CD14-positive monocyte (primary cell): Measurements from ENCODE around the gene TFPT. TPM values are rescaled to one million over a fixed set of nuclear protein-coding genes. Genes with fewer than 3 reads are reported as not detected.

Experiments
- DNase-seq, 3 donors: peaks; one replicate each; pipeline ENCODE4 v3.0.0-alpha.2; 2011 to 2022
- H2AFZ ChIP-seq: 2 replicates; pipeline ENCODE4 v1.6.0; 2012; ENCODE audit warnings: mild to moderate bottlenecking, low read depth, low read length, inconsistent platforms; ENCODE audit not compliant: insufficient read depth, poor library complexity, severe bottlenecking
- H3K27ac ChIP-seq, 2 donors: 1 replicate in 1 of 2; 2 replicates in 1 of 2; pipeline ENCODE4 v1.5.1; 2012 to 2013; ENCODE audit warnings: low read length in 2 of 2, control low read depth in 1 of 2, inconsistent platforms in 1 of 2, low read depth in 1 of 2, mild to moderate bottlenecking in 1 of 2
- H3K27me3 ChIP-seq, 2 donors: one replicate each; pipeline versions ENCODE4 v1.6.0 to v1.6.1; 2011 to 2013; ENCODE audit warnings: low read length in 2 of 2; ENCODE audit not compliant: control insufficient read depth in 2 of 2, insufficient read depth in 2 of 2
- H3K36me3 ChIP-seq, 2 donors: replicated peaks in 1 of 2; 1 replicate in 1 of 2; 2 replicates in 1 of 2; pipeline versions ENCODE4 v1.5.1 to v1.6.1; 2012 to 2013; ENCODE audit warnings: low read length in 2 of 2, control low read depth in 1 of 2, inconsistent platforms in 1 of 2, mild to moderate bottlenecking in 1 of 2; ENCODE audit not compliant: insufficient read depth in 2 of 2, control insufficient read depth in 1 of 2
- H3K4me1 ChIP-seq, 2 donors: 1 replicate in 1 of 2; 2 replicates in 1 of 2; pipeline versions ENCODE4 v1.5.1 to v1.6.1; 2012 to 2013; ENCODE audit warnings: low read length in 2 of 2, control low read depth in 1 of 2, inconsistent platforms in 1 of 2, mild to moderate bottlenecking in 1 of 2, moderate library complexity in 1 of 2; ENCODE audit not compliant: insufficient read depth in 2 of 2, control insufficient read depth in 1 of 2
- H3K4me2 ChIP-seq: replicated peaks from 2 replicates; pipeline ENCODE3; 2012; ENCODE audit warnings: low read length, moderate library complexity, mild to moderate bottlenecking; ENCODE audit not compliant: poor library complexity, severe bottlenecking; ENCODE audit errors: extremely low read depth
- H3K4me3 ChIP-seq, 3 experiments: fragments of 200-600 bp in 1 of 3; sonication (generic) in 1 of 3; replicated peaks in 1 of 3; 1 replicate in 2 of 3; 2 replicates in 1 of 3; pipeline ENCODE4 v1.5.1; 2011 to 2013; ENCODE audit warnings: low read length in 3 of 3, mild to moderate bottlenecking in 3 of 3, control low read depth in 2 of 3, low read depth in 2 of 3, inconsistent platforms in 1 of 3, moderate library complexity in 1 of 3
- H3K79me2 ChIP-seq: 2 replicates; pipeline ENCODE4 v1.6.0; 2012; ENCODE audit warnings: mild to moderate bottlenecking, control low read depth, inconsistent platforms, low read length, moderate library complexity; ENCODE audit not compliant: insufficient read depth
- H3K9ac ChIP-seq: 2 replicates; pipeline ENCODE4 v1.6.0; 2017; ENCODE audit warnings: low read length, mild to moderate bottlenecking; ENCODE audit not compliant: insufficient read depth, poor library complexity, severe bottlenecking
- H3K9me3 ChIP-seq, 2 donors: replicated peaks in 1 of 2; 1 replicate in 1 of 2; 2 replicates in 1 of 2; pipeline versions ENCODE4 v1.5.1 to v1.6.1; 2012 to 2013; ENCODE audit warnings: low read length in 2 of 2, control low read depth in 1 of 2; ENCODE audit not compliant: control insufficient read depth in 1 of 2, insufficient read depth in 1 of 2
- H4K20me1 ChIP-seq: 2 replicates; pipeline ENCODE4 v1.6.0; 2012; ENCODE audit warnings: mild to moderate bottlenecking, low read length, control low read depth, moderate library complexity; ENCODE audit not compliant: insufficient read depth
- H3K27ac Mint-ChIP-seq, 7 donors: one replicate each; pipeline ENCODE4 v1.8.0; 2020; ENCODE audit warnings: mild to moderate bottlenecking in 7 of 7, mixed read lengths in 7 of 7, moderate library complexity in 6 of 7, inconsistent platforms in 2 of 7
- H3K27me3 Mint-ChIP-seq, 3 donors: one replicate each; pipeline ENCODE4 v1.8.0; 2021 to 2022; ENCODE audit warnings: low read depth in 3 of 3, mild to moderate bottlenecking in 3 of 3, mixed read lengths in 3 of 3, moderate library complexity in 3 of 3, inconsistent platforms in 1 of 3
- H3K36me3 Mint-ChIP-seq, 2 donors: one replicate each; pipeline ENCODE4 v1.8.0; 2020; ENCODE audit warnings: mixed read lengths in 2 of 2, inconsistent platforms in 1 of 2, mild to moderate bottlenecking in 1 of 2
- H3K4me1 Mint-ChIP-seq: one replicate; pipeline ENCODE4 v1.8.0; 2020; ENCODE audit warnings: mild to moderate bottlenecking, mixed read lengths
- H3K4me3 Mint-ChIP-seq, 2 donors: one replicate each; pipeline ENCODE4 v1.8.0; 2020; ENCODE audit warnings: mild to moderate bottlenecking in 2 of 2, mixed read lengths in 2 of 2, moderate library complexity in 1 of 2
- H3K9me3 Mint-ChIP-seq, 7 donors: one replicate each; pipeline ENCODE4 v1.8.0; 2020 to 2022; ENCODE audit warnings: mixed read lengths in 7 of 7, mild to moderate bottlenecking in 6 of 7, moderate library complexity in 6 of 7, inconsistent platforms in 2 of 7
- WGBS: methylation state at CpG from one replicate; pipeline ENCODE4 v1.1.5; 2013; ENCODE audit warnings: missing lambda C conversion rate; ENCODE audit not compliant: insufficient coverage; 5-methylcytosine and 5-hydroxymethylcytosine counted together
- intact Hi-C, 2 donors: fragments of 100-400 bp; cut with micrococcal nuclease; formaldehyde crosslinking; loops; one replicate each; pipeline versions ENCODE4 v1.15.0 to v1.15.1; 2023
- polyA plus RNA-seq, 3 donors: library from polyadenylated mRNA; depleted of rRNA in 1 of 3; unstranded in 2 of 3; stranded (reverse) in 1 of 3; fragments of 300-500 nt in 2 of 3; fragments of >200 nt in 1 of 3; fragmentation: Illumina TruSeq in 2 of 3; gene quantifications; 1 replicate in 2 of 3; 2 replicates in 1 of 3; pipeline ENCODE4 v1.2.3, GENCODE V29; 2012 to 2021
- TF ChIP-seq, protein P1 (sequence below): fragments of 200-600 bp; IDR thresholded peaks from one replicate; pipeline ENCODE4 v1.8.0; 2022; ENCODE audit warnings: antibody characterized with exemption, mild to moderate bottlenecking

TFPT gene
- polyA plus RNA-seq, 3 donors = 7.0 to 11.5 (median 9.5) TPM

DNA sequence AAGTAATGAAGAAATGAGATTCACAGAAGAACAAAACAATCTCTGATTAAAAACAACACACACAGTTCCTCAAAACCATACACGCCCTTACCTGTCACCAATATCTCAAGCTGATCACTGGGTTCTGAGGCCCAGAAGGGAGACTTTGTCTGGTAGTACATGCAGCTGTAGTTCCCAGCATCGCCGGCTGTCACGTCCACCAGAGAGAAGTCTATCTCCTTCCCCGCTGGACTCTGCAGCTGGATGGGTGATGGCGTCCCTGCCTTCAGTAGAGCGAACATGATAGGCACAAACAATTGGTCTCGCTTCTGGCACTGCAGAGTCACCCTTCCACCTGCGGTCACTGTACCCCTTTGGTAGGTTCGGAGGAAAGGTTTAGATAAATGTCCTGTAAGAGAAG is 41.6 kb downstream of the TFPT start:
- Histone ChIP-seq H3K4me1 (peaks cover 18 to 25% of the 10 kb centered on the region in 2 donors), H3K9ac (no peak overlapping the region), H3K27ac (no peak overlapping the region), H3K4me2 (no peak overlapping the region), H3K36me3 (no peaks in the 10 kb centered on the region), H2AFZ (no peak overlapping the region), H3K4me3 (no peak overlapping the region), H3K79me2 (no peaks in the 10 kb centered on the region), H3K9me3 (peaks cover 0 to 8% of the 10 kb centered on the region in 2 donors), H4K20me1 (no peaks in the 10 kb centered on the region), H3K27me3 (no peaks in the 10 kb centered on the region)
- 89% methylated on average over 8 of the region's 10 CpGs for WGBS
- DNase-seq = no peak
- peaks cover 0 to 7% of the 10 kb centered on the region in 2 donors for H3K36me3 Mint-ChIP-seq
- peaks cover 18% of the 10 kb centered on the region for H3K4me1 Mint-ChIP-seq
- H3K27me3 Mint-ChIP-seq = no peaks in the 10 kb centered on the region
- TF ChIP-seq, protein P1, sequence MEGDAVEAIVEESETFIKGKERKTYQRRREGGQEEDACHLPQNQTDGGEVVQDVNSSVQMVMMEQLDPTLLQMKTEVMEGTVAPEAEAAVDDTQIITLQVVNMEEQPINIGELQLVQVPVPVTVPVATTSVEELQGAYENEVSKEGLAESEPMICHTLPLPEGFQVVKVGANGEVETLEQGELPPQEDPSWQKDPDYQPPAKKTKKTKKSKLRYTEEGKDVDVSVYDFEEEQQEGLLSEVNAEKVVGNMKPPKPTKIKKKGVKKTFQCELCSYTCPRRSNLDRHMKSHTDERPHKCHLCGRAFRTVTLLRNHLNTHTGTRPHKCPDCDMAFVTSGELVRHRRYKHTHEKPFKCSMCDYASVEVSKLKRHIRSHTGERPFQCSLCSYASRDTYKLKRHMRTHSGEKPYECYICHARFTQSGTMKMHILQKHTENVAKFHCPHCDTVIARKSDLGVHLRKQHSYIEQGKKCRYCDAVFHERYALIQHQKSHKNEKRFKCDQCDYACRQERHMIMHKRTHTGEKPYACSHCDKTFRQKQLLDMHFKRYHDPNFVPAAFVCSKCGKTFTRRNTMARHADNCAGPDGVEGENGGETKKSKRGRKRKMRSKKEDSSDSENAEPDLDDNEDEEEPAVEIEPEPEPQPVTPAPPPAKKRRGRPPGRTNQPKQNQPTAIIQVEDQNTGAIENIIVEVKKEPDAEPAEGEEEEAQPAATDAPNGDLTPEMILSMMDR = no peak
- peaks cover 0 to 9% (median 7%) of the 10 kb centered on the region in 7 donors for H3K9me3 Mint-ChIP-seq
- no peak overlapping the region for H3K4me3 Mint-ChIP-seq
- H3K27ac Mint-ChIP-seq = peak overlapping the region in 1 of 7 donors; percentile 61
- intact Hi-C loops = no loop called here

DNA sequence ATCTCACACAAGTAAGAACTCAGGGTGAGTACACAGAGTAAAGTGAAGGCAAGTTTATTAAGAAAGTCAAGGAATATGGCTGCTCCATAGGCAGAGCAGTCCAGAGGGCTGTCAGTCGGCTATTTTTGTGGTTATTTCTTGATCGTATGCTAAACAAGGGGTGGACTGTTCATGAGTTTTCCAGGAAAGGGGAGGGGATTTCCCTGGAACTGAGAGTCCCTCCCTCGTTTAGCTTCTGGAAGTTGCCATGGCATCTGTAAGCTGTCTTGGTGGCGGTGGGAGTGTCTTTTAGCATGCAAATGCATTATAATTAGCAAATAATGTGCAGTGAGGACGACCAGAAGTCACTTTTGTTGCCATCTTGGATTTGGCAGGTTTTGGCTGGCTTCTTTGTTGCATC is 46.0 kb downstream of the TFPT start:
- Histone ChIP-seq H3K79me2 (no peaks in the 10 kb centered on the region), H4K20me1 (no peaks in the 10 kb centered on the region), H3K27me3 (no peaks in the 10 kb centered on the region), H3K4me3 (no peak overlapping the region), H3K9ac (no peak overlapping the region), H3K36me3 (no peaks in the 10 kb centered on the region), H3K4me2 (no peak overlapping the region), H3K4me1 (peaks cover 8 to 11% of the 10 kb centered on the region in 2 donors), H2AFZ (no peak overlapping the region), H3K27ac (no peak overlapping the region), H3K9me3 (peaks cover 0 to 8% of the 10 kb centered on the region in 2 donors)
- H3K36me3 Mint-ChIP-seq = peaks cover 0 to 7% of the 10 kb centered on the region in 2 donors
- H3K27ac Mint-ChIP-seq = no peak overlapping the region
- H3K4me3 Mint-ChIP-seq = no peak overlapping the region
- H3K27me3 Mint-ChIP-seq = peaks cover 0 to 2% (median 0%) of the 10 kb centered on the region in 3 donors
- H3K9me3 Mint-ChIP-seq = peaks cover 0 to 11% (median 7%) of the 10 kb centered on the region in 7 donors
- no peak for DNase-seq
- H3K4me1 Mint-ChIP-seq = peaks cover 6% of the 10 kb centered on the region
- intact Hi-C loops = no loop called here
- TF ChIP-seq, protein P1 = no peak
- 85% methylated on average over 5 of the region's 5 CpGs for WGBS
